WTC11 (cell line): ENCODE measurements around the gene TRDMT1.

Source experiments
- CTCF ChIP-seq: fragments of 200-600 bp; IDR thresholded peaks from 2 replicates; pipeline ENCODE4 v1.8.0; 2022; ENCODE audit warnings: antibody characterized with exemption
- FOXJ3 ChIP-seq: sonication (generic); formaldehyde crosslinking; IDR thresholded peaks from 2 replicates; pipeline ENCODE4 v1.9.0; 2021; ENCODE audit warnings: missing genetic modification reagents, mild to moderate bottlenecking, borderline replicate concordance

GRCh38 chr10:17101257-17101909, 100.1 kb downstream of the TRDMT1 start:
- TF ChIP-seq CTCF (no peak), FOXJ3 (CRISPR knock-in tag) (no peak)
